ENCODE measurements around the gene GDAP1L1.

DNA sequence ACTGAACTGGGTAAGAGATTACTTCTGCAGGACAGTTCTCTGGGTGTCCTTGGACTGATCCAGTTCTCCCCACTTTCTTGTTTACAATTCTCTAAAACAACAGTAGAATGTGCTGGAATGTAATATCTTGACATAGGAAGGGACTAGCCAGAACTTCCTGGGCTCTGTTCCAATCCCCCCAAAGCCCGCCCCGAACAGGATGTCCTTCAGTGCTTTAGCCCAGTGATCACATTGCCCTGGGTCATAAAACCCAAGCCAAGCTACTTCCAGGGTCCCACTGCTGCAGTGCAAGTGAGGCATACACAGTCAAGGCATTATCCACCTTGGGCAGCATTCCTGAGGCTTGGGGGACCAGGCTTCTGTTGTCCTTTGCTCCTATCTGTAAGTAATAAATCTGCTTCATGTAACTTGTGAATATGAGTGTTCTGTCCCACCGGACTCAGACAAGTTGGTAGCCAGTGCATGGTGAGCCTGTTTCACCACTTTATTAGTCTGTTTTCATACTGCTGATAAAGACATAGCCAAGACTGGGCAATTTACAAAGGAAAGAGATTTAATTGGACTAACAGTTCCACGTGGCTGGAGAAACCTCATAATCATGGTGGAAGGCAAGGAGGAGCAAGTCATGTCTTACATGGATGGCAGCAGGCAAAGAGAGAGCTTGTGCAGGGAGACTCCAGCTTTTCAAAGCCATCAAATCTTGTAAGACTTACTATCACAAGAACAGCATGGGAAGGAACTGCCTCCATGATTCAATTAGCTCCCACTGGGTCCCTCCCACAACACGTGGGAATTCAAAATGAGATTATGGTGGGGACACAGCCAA lies 40.4 kb downstream of the GDAP1L1 start:
- TF ChIP-seq EZH2 (IDR thresholded peaks at IDR 0.05) (no peak), POLR2AphosphoS5 (IDR thresholded peaks at IDR 0.05; ENCODE audit: borderline replicate concordance, low read depth, low read length) (no peak)

Data from SK-N-MC (cell line).